KBM-7 (cell line): ENCODE data around the gene SPHKAP.
"Not testable (repeated sequence)": the region's sequence is repeated elsewhere in the genome, so short reads cannot be mapped to it uniquely, and the experiment has no call there.

Source experiments
- DNase-seq: peaks from one replicate; pipeline ENCODE4 v3.0.0-alpha.2; 2015
- in situ Hi-C: fragments of 300-500 bp; cut with MboI; formaldehyde crosslinking; loops from 2 replicates; pipeline ENCODE4 v1.14.3; 2020; ENCODE audit warnings: low sequenced_read_pairs, low pct_unique_long_range_greater_than_20kb, mixed read lengths

The SPHKAP gene

GRCh38 chr2:227936249-227936648 is 245.2 kb downstream of the SPHKAP start:
- DNase-seq, in situ Hi-C loops: not testable (repeated sequence)

- in situ Hi-C loops: no loop called here
- DNase-seq: no peak
Measured at GRCh38 chr2:227933884-227934283, 247.6 kb downstream of the SPHKAP start.

GRCh38 chr2:227932403-227932802 is 249.1 kb downstream of the SPHKAP start:
- in situ Hi-C loops: no loop called here
- no peak for DNase-seq

GRCh38 chr2:227932001-227932400 is 249.5 kb downstream of the SPHKAP start:
- DNase-seq: no peak
- in situ Hi-C loops: no loop called here
